Measurements from ENCODE around the gene SPEM1. TPM values are rescaled to one million over a fixed set of nuclear protein-coding genes. Genes with fewer than 3 reads are reported as not detected.

Gene SPEM1
- total RNA-seq, 4 donors from 2014 or later = not detected

DNA sequence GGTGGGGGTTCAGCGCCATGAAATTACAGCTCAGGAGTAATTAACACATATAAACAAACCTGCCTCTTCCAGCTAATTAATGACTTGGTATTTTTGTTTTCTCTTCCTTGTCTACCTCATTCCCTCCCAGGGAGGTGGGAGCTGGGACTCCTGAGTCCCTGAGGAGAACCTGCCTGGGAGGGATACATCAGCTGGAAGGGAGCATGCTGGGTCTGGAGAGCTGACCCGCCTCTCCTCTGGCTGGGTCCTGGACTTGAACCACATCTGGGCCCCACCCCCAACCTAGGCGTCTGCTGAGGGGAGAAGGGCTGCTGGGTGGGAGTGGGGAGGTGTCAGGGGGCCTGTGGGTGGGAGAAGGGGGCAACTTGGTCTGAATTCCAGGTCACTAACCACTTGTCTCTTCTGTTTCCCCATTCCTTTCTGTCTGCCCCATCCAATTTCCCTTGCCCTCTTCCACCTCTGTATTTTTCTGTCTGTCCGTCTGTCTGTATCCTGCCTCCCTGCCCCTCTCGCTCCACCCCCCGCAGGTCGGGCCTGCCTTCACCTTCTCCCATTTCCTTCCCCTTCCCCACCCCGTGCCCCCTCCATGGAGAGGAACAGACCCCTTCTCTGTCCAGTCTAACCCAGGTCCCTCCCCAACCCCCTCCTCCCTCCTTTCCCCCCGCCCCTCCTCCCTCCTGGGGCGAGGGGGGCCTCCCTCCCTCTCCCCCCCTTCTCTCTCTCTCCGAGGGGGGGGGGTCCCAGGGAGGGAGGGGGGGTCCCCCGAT, 12.5 kb upstream of the SPEM1 start, which contains the start of gene NLGN2:
Gene NLGN2, plus strand, starts transcription at position 361 of the 767 bp plus-strand sequence. CDS start 411 bp downstream, outside the sequence.
- Histone ChIP-seq H3K9me3 (no peaks in the 10 kb centered on the region), H3K4me3 (no peak within 1 kb of the TSS), H3K27ac (peak within 1 kb of the TSS in 1 of 4 donors; percentile 95), H3K36me3 (peaks cover 0 to 31% of the 10 kb centered on the region in 2 donors), H3K4me1 (peaks cover 4 to 42% (median 18%) of the 10 kb centered on the region in 3 donors), H3K27me3 (no peaks in the 10 kb centered on the region)
- TF ChIP-seq POLR2AphosphoS5 (IDR thresholded peaks at IDR 0.05) (no peak), POLR2A (IDR thresholded peaks at IDR 0.05) (no peak), EP300 (IDR thresholded peaks at IDR 0.05) (no peak)
- TF ChIP-seq, protein P1, sequence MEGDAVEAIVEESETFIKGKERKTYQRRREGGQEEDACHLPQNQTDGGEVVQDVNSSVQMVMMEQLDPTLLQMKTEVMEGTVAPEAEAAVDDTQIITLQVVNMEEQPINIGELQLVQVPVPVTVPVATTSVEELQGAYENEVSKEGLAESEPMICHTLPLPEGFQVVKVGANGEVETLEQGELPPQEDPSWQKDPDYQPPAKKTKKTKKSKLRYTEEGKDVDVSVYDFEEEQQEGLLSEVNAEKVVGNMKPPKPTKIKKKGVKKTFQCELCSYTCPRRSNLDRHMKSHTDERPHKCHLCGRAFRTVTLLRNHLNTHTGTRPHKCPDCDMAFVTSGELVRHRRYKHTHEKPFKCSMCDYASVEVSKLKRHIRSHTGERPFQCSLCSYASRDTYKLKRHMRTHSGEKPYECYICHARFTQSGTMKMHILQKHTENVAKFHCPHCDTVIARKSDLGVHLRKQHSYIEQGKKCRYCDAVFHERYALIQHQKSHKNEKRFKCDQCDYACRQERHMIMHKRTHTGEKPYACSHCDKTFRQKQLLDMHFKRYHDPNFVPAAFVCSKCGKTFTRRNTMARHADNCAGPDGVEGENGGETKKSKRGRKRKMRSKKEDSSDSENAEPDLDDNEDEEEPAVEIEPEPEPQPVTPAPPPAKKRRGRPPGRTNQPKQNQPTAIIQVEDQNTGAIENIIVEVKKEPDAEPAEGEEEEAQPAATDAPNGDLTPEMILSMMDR (IDR thresholded peaks at IDR 0.05) = no peak
- 50 to 72% methylated on average over 4 to 5 of the region's 12 CpGs for WGBS, 2 donors (ENCODE audit: low coverage in 1 of 2)
- ATAC-seq = no peak

DNA sequence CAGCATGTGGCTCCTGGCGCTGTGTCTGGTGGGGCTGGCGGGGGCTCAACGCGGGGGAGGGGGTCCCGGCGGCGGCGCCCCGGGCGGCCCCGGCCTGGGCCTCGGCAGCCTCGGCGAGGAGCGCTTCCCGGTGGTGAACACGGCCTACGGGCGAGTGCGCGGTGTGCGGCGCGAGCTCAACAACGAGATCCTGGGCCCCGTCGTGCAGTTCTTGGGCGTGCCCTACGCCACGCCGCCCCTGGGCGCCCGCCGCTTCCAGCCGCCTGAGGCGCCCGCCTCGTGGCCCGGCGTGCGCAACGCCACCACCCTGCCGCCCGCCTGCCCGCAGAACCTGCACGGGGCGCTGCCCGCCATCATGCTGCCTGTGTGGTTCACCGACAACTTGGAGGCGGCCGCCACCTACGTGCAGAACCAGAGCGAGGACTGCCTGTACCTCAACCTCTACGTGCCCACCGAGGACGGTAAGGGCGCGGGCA, 11.8 kb upstream of the SPEM1 start:
- WGBS, 2 donors (ENCODE audit: low coverage in 1 of 2) = 69% methylated on average over 7 of the region's 58 CpGs; no CpG with 5 or more reads in 1 of the 2 donors
- no peak overlapping the region for H3K4me3 ChIP-seq
- H3K9me3 ChIP-seq = no peaks in the 10 kb centered on the region
- ATAC-seq = no peak
- peaks cover 0 to 31% of the 10 kb centered on the region in 2 donors for H3K36me3 ChIP-seq
- H3K27ac ChIP-seq = no peak overlapping the region
- peaks cover 0 to 36% (median 13%) of the 10 kb centered on the region in 3 donors for H3K4me1 ChIP-seq
- no peaks in the 10 kb centered on the region for H3K27me3 ChIP-seq
- no peak for TF ChIP-seq POLR2AphosphoS5 (IDR thresholded peaks at IDR 0.05)
- TF ChIP-seq POLR2A (IDR thresholded peaks at IDR 0.05) = no peak
- no peak for TF ChIP-seq EP300 (IDR thresholded peaks at IDR 0.05)
- TF ChIP-seq, protein P1 (IDR thresholded peaks at IDR 0.05) = no peak

DNA sequence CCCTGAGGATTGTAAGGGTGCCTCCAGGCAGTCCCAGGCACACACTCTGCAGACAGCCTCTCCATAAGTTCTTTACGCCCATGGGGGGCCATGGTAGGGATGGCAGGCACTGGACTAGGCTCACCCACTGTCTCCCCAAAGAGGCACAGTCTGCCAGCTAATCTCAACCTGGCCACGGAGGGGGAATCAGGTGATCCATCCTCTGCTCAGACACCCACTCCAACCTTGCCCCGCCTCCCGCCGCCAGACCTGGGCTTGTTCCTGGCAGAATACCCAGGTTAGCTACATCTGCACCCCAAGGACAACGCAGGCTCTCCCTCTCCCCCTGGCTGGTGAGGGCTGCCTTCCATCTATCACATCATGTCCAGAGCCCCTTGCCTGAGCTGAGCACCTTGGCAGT, 11.3 kb upstream of the SPEM1 start:
- Histone ChIP-seq H3K27me3 (no peaks in the 10 kb centered on the region), H3K4me3 (no peak overlapping the region), H3K27ac (no peak overlapping the region), H3K9me3 (no peaks in the 10 kb centered on the region), H3K4me1 (peaks cover 0 to 33% (median 13%) of the 10 kb centered on the region in 3 donors), H3K36me3 (peaks cover 0 to 31% of the 10 kb centered on the region in 2 donors)
- 20 to 93% methylated on average over 1 to 3 of the region's 6 CpGs for WGBS, 2 donors (ENCODE audit: low coverage in 1 of 2)
- TF ChIP-seq POLR2A (IDR thresholded peaks at IDR 0.05) (no peak), POLR2AphosphoS5 (IDR thresholded peaks at IDR 0.05) (no peak), EP300 (IDR thresholded peaks at IDR 0.05) (no peak)
- TF ChIP-seq, protein P1 (IDR thresholded peaks at IDR 0.05) = no peak
- no peak for ATAC-seq

DNA sequence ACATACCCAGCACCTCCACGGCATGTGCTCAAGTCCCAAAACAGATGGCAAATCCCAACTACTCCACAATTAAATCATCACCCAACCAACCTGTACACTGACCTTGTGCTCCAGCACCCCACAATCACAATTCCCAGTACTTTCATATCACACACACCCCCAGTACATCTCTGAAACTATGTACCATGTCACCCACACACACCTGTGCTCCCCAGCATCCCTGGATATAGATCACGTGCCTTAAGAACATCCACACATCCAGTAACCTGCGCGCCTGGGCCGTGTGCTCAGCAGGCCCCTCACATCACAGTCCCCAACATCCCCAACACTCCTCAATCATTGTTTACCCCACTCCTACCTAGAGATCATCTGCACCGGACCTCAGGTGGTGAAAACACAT, 10.4 kb upstream of the SPEM1 start:
- 85 to 93% methylated on average over 4 to 6 of the region's 6 CpGs for WGBS, 2 donors (ENCODE audit: low coverage in 1 of 2)
- no peaks in the 10 kb centered on the region for H3K27me3 ChIP-seq
- no peak overlapping the region for H3K27ac ChIP-seq
- H3K4me3 ChIP-seq = no peak overlapping the region
- TF ChIP-seq POLR2AphosphoS5 (IDR thresholded peaks at IDR 0.05) = no peak
- TF ChIP-seq, protein P1 (IDR thresholded peaks at IDR 0.05) = no peak
- TF ChIP-seq POLR2A (IDR thresholded peaks at IDR 0.05) = no peak
- no peak for TF ChIP-seq EP300 (IDR thresholded peaks at IDR 0.05)
- ATAC-seq = no peak
- H3K9me3 ChIP-seq = no peaks in the 10 kb centered on the region
- H3K4me1 ChIP-seq = peaks cover 0 to 33% (median 13%) of the 10 kb centered on the region in 3 donors
- peaks cover 0 to 36% of the 10 kb centered on the region in 2 donors for H3K36me3 ChIP-seq

Measured in gastroesophageal sphincter (tissue), 4 donors.